ENCODE measurements around the gene TSNAX. TPM values are rescaled to one million over a fixed set of nuclear protein-coding genes. Genes with fewer than 3 reads are reported as not detected.

The TSNAX gene
- total and polyA plus RNA-seq, 2 of the 4 experiments (the other 2 are of a cell fraction): 19.6 to 60.6 TPM

- no peaks in the 10 kb centered on the region for H3K4me1 ChIP-seq (ENCODE audit: control insufficient read depth, insufficient read depth, low read length)
- no peak overlapping the region for H3K14ac ChIP-seq (replicated peaks; ENCODE audit: low read depth, low read length)
- ATAC-seq (ENCODE audit: low read depth) (no peak), DNase-seq (no peak)
- H2AFZ ChIP-seq (replicated peaks; ENCODE audit: low read length, poor library complexity): no peak overlapping the region
- H3K4ac ChIP-seq (ENCODE audit: low read depth, low read length): no peak overlapping the region
- no peaks in the 10 kb centered on the region for H3K36me3 ChIP-seq (ENCODE audit: control insufficient read depth, insufficient read depth, low read length)
- no peak overlapping the region for H3K27ac ChIP-seq (ENCODE audit: insufficient read depth, low read length)
- H3K23ac ChIP-seq (ENCODE audit: low read depth, low read length): no peak overlapping the region
- no peak overlapping the region for H2BK120ac ChIP-seq (ENCODE audit: low read depth, low read length)
- no peaks in the 10 kb centered on the region for H3K27me3 ChIP-seq (ENCODE audit: control insufficient read depth, insufficient read depth, low read length)
- no peak overlapping the region for H4K5ac ChIP-seq (ENCODE audit: low read depth, low read length)
- no peak overlapping the region for H3K18ac ChIP-seq (ENCODE audit: low read depth, low read length)
- TF ChIP-seq FOS (IDR thresholded peaks at IDR 0.05; ENCODE audit: low read depth, low read length) (no peak), SMC3 (IDR thresholded peaks at IDR 0.05; ENCODE audit: low read depth, low read length) (no peak)
- H4K91ac ChIP-seq (ENCODE audit: insufficient read depth, low read depth, low read length): no peak overlapping the region
- no peak overlapping the region for H3K56ac ChIP-seq (ENCODE audit: extremely low read depth, insufficient read depth, low read length)
- H2AK9ac ChIP-seq (replicated peaks; ENCODE audit: low read depth, low read length, poor library complexity): no peak overlapping the region
- H4K20me1 ChIP-seq (ENCODE audit: insufficient read depth, low read length): no peaks in the 10 kb centered on the region
- WGBS, 2 experiments (ENCODE audit: extremely low coverage in 2 of 2, insufficient read length in 1 of 2): 100% methylated on average over 1 of the region's 11 CpGs; no CpG with 5 or more reads in 1 of the 2 experiments
- intact Hi-C loops (cut with micrococcal nuclease) (no loop called here), dilution Hi-C loops (cut with HindIII; ENCODE audit: low sequenced_read_pairs, unreplicated experiment) (no loop called here), in situ Hi-C loops (cut with MboI; ENCODE audit: low sequenced_read_pairs) (no loop called here)
- H2BK20ac ChIP-seq (ENCODE audit: low read depth, low read length): no peak overlapping the region
- H2BK5ac ChIP-seq (ENCODE audit: low read depth, low read length, poor library complexity, severe bottlenecking): no peak overlapping the region
- H3K79me1 ChIP-seq (ENCODE audit: low read depth in 1 of 2, low read length in 2 of 2): no peaks in the 10 kb centered on the region
- CTCF ChIA-PET: interaction anchor here (0.6 kb wide), 1 partner anchor 599 kb away, joined by 4 read pairs; the partner anchor contains the start of gene TTC13
- no peaks in the 10 kb centered on the region for H3K9me1 ChIP-seq (ENCODE audit: insufficient read depth, low read length)
- H4K8ac ChIP-seq (ENCODE audit: low read depth in 2 of 2, low read length in 2 of 2): no peak overlapping the region
- H3K4me2 ChIP-seq (ENCODE audit: low read depth, low read length): no peak overlapping the region
- no peak overlapping the region for H2BK15ac ChIP-seq (ENCODE audit: low read depth, low read length)
- no peak overlapping the region for H3K9ac ChIP-seq (ENCODE audit: low read depth, low read length)
- H2AK5ac ChIP-seq (ENCODE audit: low read depth, low read length): no peak overlapping the region
- no peak overlapping the region for H3K4me3 ChIP-seq (ENCODE audit: insufficient read depth, low read depth, low read length)
- POLR2A ChIA-PET (ENCODE audit: unreplicated experiment): no interaction called here
- H3K9me3 ChIP-seq (ENCODE audit: control insufficient read depth, insufficient read depth, low read length): no peaks in the 10 kb centered on the region
- BruUV-seq (replicated peaks): no TSS peak
Measured at GRCh38 chr1:231576804-231577718, 48.6 kb downstream of the TSNAX start.

Data from IMR-90 (cell line).